Sigmoid colon (tissue), 7 donors: Measurements from ENCODE around the gene IRF2BP2. TPM values are rescaled to one million over a fixed set of nuclear protein-coding genes. Genes with fewer than 3 reads are reported as not detected.
A peak's percentile ranks its signal among the peaks of the same experiment; 100 is the strongest.

Experiments used
- DNase-seq: peaks from one replicate; pipeline ENCODE4 v3.0.0-alpha.2; 2019
- H3K27ac ChIP-seq, 4 donors: fragments of 200-600 bp; sonication (generic); one replicate each; pipeline ENCODE4 v1.5.1; 2016 to 2019; ENCODE audit warnings: mild to moderate bottlenecking in 1 of 4
- H3K27me3 ChIP-seq, 3 donors: fragments of 200-600 bp; sonication (generic); one replicate each; pipeline ENCODE4 v1.5.1; 2019; ENCODE audit warnings: mild to moderate bottlenecking in 1 of 3
- H3K36me3 ChIP-seq, 4 donors: fragments of 200-600 bp; sonication (generic); one replicate each; pipeline ENCODE4 v1.5.1; 2016 to 2019
- H3K4me1 ChIP-seq, 4 donors: fragments of 200-600 bp; sonication (generic); one replicate each; pipeline ENCODE4 v1.5.1; 2017 to 2019
- H3K4me3 ChIP-seq, 4 donors: fragments of 200-600 bp; sonication (generic); one replicate each; pipeline ENCODE4 v1.5.1; 2017 to 2019; ENCODE audit warnings: mild to moderate bottlenecking in 2 of 4, moderate library complexity in 1 of 4
- H3K9me3 ChIP-seq, 4 donors: fragments of 200-600 bp in 3 of 4; sonication (generic) in 3 of 4; one replicate each; pipeline versions ENCODE4 v1.5.1 to v1.6.1; 2013 to 2019
- EP300 ChIP-seq, 4 donors: sonication (generic); formaldehyde crosslinking; IDR thresholded peaks; one replicate each; pipeline ENCODE4 v1.6.1; 2017; ENCODE audit warnings: antibody characterized with exemption in 4 of 4
- POLR2A ChIP-seq, 2 donors: fragments of 450-650 bp; IDR thresholded peaks; one replicate each; pipeline ENCODE4 v1.6.1; 2016; ENCODE audit warnings: antibody characterized with exemption in 2 of 2, mild to moderate bottlenecking in 2 of 2, moderate library complexity in 2 of 2
- POLR2AphosphoS5 ChIP-seq, 4 donors: sonication (generic); formaldehyde crosslinking; IDR thresholded peaks; one replicate each; pipeline ENCODE4 v1.6.1; 2017; ENCODE audit warnings: antibody characterized with exemption in 4 of 4
- WGBS, 2 donors: extraction: QIAGEN DNeasy Blood & Tissue Kit; methylation state at CpG; one replicate each; pipeline ENCODE4 v1.1.7; 2013; 5-methylcytosine and 5-hydroxymethylcytosine counted together
- intact Hi-C: fragments of 100-400 bp; cut with DNase I; formaldehyde crosslinking; loops from one replicate; pipeline ENCODE4 v1.15.1; 2023
- polyA plus RNA-seq, 3 donors: library from polyadenylated mRNA; stranded (reverse); fragments of 200-250 nt; gene quantifications; one replicate each; pipeline ENCODE4 v1.2.3, GENCODE V29; 2013
- total RNA-seq, 4 donors: library from RNA; depleted of rRNA; stranded (reverse); fragments of >200 nt; gene quantifications; one replicate each; pipeline ENCODE4 v1.1.0, GENCODE V29; 2016
- TF ChIP-seq, protein P1 (sequence below), 4 experiments: fragments of 450-650 bp in 3 of 4; fragments of 200-600 bp in 1 of 4; IDR thresholded peaks; one replicate each; pipeline ENCODE4 v1.5.1; 2016 to 2019; ENCODE audit warnings: antibody characterized with exemption in 4 of 4, mild to moderate bottlenecking in 3 of 4, moderate library complexity in 2 of 4
- donor health status: healthy with polysubstance abuse.
- donor health status: Bipolar disorder and iron deficiency.
- donor health status: healthy.

Gene IRF2BP2
- total and polyA plus RNA-seq, 7 donors: 39.1 to 86.9 (median 59.6) TPM

GRCh38 chr1:234570329-234571120 is 39.5 kb downstream of the IRF2BP2 start:
- intact Hi-C loops: no loop called here
- no peak overlapping the region for H3K27ac ChIP-seq
- no peak for TF ChIP-seq POLR2A (IDR thresholded peaks at IDR 0.05)
- no peak for TF ChIP-seq POLR2AphosphoS5 (IDR thresholded peaks at IDR 0.05)
- H3K4me3 ChIP-seq: no peak overlapping the region
- 90 to 94% methylated on average over 6 of the region's 6 CpGs for WGBS, 2 donors
- peaks cover 0 to 8% (median 3%) of the 10 kb centered on the region in 4 donors for H3K4me1 ChIP-seq
- DNase-seq: no peak
- H3K9me3 ChIP-seq: no peaks in the 10 kb centered on the region
- no peaks in the 10 kb centered on the region for H3K27me3 ChIP-seq
- no peaks in the 10 kb centered on the region for H3K36me3 ChIP-seq

DNA sequence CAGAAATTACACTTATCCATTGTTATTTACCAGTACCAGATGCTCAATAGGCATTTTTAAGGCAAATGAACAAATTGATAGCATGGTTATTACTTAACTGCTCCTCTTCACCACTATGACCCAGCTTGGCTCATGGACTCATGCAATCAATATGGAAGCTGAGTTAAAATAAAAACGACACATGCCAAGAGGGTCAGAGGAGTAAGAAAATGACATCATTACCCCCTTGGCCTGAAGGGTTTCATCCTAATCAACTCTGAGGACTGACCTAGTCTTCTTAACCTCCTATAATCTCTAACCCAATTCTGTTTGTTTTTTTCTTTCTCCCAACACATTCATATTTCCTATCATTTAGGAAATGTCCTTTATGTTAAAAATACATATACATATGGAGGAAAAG is 41.6 kb downstream of the IRF2BP2 start:
- DNase-seq: no peak
- TF ChIP-seq POLR2AphosphoS5 (IDR thresholded peaks at IDR 0.05): no peak
- no peak for TF ChIP-seq EP300 (IDR thresholded peaks at IDR 0.05)
- Histone ChIP-seq H3K4me3 (no peak overlapping the region), H3K27ac (no peak overlapping the region), H3K4me1 (peaks cover 0 to 2% (median 0%) of the 10 kb centered on the region in 4 donors), H3K36me3 (no peaks in the 10 kb centered on the region), H3K27me3 (no peaks in the 10 kb centered on the region), H3K9me3 (no peaks in the 10 kb centered on the region)
- 88 to 98% methylated on average over 1 of the region's 1 CpG for WGBS, 2 donors
- intact Hi-C loops: no loop called here

GRCh38 chr1:234565132-234565531 is 44.8 kb downstream of the IRF2BP2 start:
- Histone ChIP-seq H3K9me3 (no peaks in the 10 kb centered on the region), H3K4me1 (peaks cover 0 to 8% (median 3%) of the 10 kb centered on the region in 4 donors), H3K4me3 (no peak overlapping the region), H3K27me3 (no peaks in the 10 kb centered on the region), H3K27ac (peak overlapping the region in 2 of 4 donors; percentile 7 to 41), H3K36me3 (no peaks in the 10 kb centered on the region)
- DNase-seq: no peak
- WGBS, 2 donors: 94 to 97% methylated on average over 2 of the region's 2 CpGs
- intact Hi-C loops: no loop called here
- TF ChIP-seq POLR2A (IDR thresholded peaks at IDR 0.05) (no peak), POLR2AphosphoS5 (IDR thresholded peaks at IDR 0.05) (no peak), EP300 (IDR thresholded peaks at IDR 0.05) (no peak)
- TF ChIP-seq, protein P1, sequence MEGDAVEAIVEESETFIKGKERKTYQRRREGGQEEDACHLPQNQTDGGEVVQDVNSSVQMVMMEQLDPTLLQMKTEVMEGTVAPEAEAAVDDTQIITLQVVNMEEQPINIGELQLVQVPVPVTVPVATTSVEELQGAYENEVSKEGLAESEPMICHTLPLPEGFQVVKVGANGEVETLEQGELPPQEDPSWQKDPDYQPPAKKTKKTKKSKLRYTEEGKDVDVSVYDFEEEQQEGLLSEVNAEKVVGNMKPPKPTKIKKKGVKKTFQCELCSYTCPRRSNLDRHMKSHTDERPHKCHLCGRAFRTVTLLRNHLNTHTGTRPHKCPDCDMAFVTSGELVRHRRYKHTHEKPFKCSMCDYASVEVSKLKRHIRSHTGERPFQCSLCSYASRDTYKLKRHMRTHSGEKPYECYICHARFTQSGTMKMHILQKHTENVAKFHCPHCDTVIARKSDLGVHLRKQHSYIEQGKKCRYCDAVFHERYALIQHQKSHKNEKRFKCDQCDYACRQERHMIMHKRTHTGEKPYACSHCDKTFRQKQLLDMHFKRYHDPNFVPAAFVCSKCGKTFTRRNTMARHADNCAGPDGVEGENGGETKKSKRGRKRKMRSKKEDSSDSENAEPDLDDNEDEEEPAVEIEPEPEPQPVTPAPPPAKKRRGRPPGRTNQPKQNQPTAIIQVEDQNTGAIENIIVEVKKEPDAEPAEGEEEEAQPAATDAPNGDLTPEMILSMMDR (IDR thresholded peaks at IDR 0.05): no peak

- no peak for DNase-seq
Measured at GRCh38 chr1:234564035-234565029, 45.6 kb downstream of the IRF2BP2 start.

GRCh38 chr1:234562334-234562733 is 47.6 kb downstream of the IRF2BP2 start:
- TF ChIP-seq, protein P1 (IDR thresholded peaks at IDR 0.05): no peak
- TF ChIP-seq POLR2A (IDR thresholded peaks at IDR 0.05) (no peak), POLR2AphosphoS5 (IDR thresholded peaks at IDR 0.05) (no peak), EP300 (IDR thresholded peaks at IDR 0.05) (no peak)
- DNase-seq: no peak
- intact Hi-C loops: no loop called here
- H3K36me3 ChIP-seq: no peaks in the 10 kb centered on the region
- H3K4me3 ChIP-seq: no peak overlapping the region
- H3K27me3 ChIP-seq: no peaks in the 10 kb centered on the region
- 86 to 88% methylated on average over 7 of the region's 7 CpGs for WGBS, 2 donors
- H3K4me1 ChIP-seq: peaks cover 0 to 16% (median 3%) of the 10 kb centered on the region in 4 donors
- H3K9me3 ChIP-seq: no peaks in the 10 kb centered on the region
- H3K27ac ChIP-seq: peak overlapping the region in 3 of 4 donors; percentile 10 to 56 (median 49)

More at GRCh38 chr1:234564035-234565029, 45.6 kb downstream of the IRF2BP2 start:
- TF ChIP-seq, protein P1 (IDR thresholded peaks at IDR 0.05): no peak
- TF ChIP-seq EP300 (IDR thresholded peaks at IDR 0.05) (no peak), POLR2A (IDR thresholded peaks at IDR 0.05) (no peak), POLR2AphosphoS5 (IDR thresholded peaks at IDR 0.05) (no peak)
- no peak overlapping the region for H3K4me3 ChIP-seq
- peak overlapping the region in 1 of 4 donors; percentile 7 for H3K27ac ChIP-seq
- peaks cover 0 to 14% (median 3%) of the 10 kb centered on the region in 4 donors for H3K4me1 ChIP-seq
- no peaks in the 10 kb centered on the region for H3K27me3 ChIP-seq
- WGBS, 2 donors: 81 to 85% methylated on average over 7 of the region's 7 CpGs
- H3K9me3 ChIP-seq: no peaks in the 10 kb centered on the region
- intact Hi-C loops: no loop called here
- H3K36me3 ChIP-seq: no peaks in the 10 kb centered on the region
